NCI-H345 treated with DMSO at 0.1 percent for 48 hours (cell line): Measurements from ENCODE around the gene NOXA1.

ENCODE experiments used
- DNase-seq: peaks from one replicate; lab custom pipeline; 2025; ENCODE audit not compliant: unreplicated experiment; lab: John Stamatoyannopoulos, UW

NOXA1 gene

GRCh38 chr9:137452761-137453642 lies 29.8 kb downstream of the NOXA1 start:
- DNase-seq, result no peak

- DNase-seq, result no peak
Measured at GRCh38 chr9:137453643-137454081, 30.5 kb downstream of the NOXA1 start.

GRCh38 chr9:137454145-137454596 lies 31.0 kb downstream of the NOXA1 start:
- DNase-seq, result no peak

GRCh38 chr9:137454597-137455358 lies 31.6 kb downstream of the NOXA1 start:
- DNase-seq, result no peak

- no peak for DNase-seq
Measured at GRCh38 chr9:137455359-137455991, 32.3 kb downstream of the NOXA1 start.

GRCh38 chr9:137456061-137456863 lies 33.1 kb downstream of the NOXA1 start:
- DNase-seq, result no peak

- no peak for DNase-seq
Measured at GRCh38 chr9:137456864-137457405, 33.7 kb downstream of the NOXA1 start.

GRCh38 chr9:137457406-137458193 lies 34.4 kb downstream of the NOXA1 start:
- DNase-seq, result no peak

- DNase-seq, result no peak
Measured at GRCh38 chr9:137458194-137459151, 35.3 kb downstream of the NOXA1 start.

GRCh38 chr9:137459152-137459600 lies 36.0 kb downstream of the NOXA1 start, which contains the start of gene NSMF:
TSS of gene NSMF (minus strand) at chr9:137459334. CDS start at chr9:137459102, 232 bp downstream.
- DNase-seq, result peak; percentile 80

- DNase-seq, result no peak
Measured at GRCh38 chr9:137459601-137460362, 36.6 kb downstream of the NOXA1 start.

- DNase-seq, result no peak
Measured at GRCh38 chr9:137460363-137461315, 37.4 kb downstream of the NOXA1 start.

GRCh38 chr9:137461316-137461662 lies 38.1 kb downstream of the NOXA1 start:
- no peak for DNase-seq

GRCh38 chr9:137461663-137462395 lies 38.6 kb downstream of the NOXA1 start:
- no peak for DNase-seq

GRCh38 chr9:137462396-137462985 lies 39.3 kb downstream of the NOXA1 start:
- DNase-seq, result no peak
